ENCODE results near the gene WNT3. TPM values are rescaled to one million over a fixed set of nuclear protein-coding genes. Genes with fewer than 3 reads are reported as not detected.

The WNT3 gene
- total RNA-seq = under 1 TPM in 1 of 2 donors, not detected in 1; 0.13 TPM

DNA sequence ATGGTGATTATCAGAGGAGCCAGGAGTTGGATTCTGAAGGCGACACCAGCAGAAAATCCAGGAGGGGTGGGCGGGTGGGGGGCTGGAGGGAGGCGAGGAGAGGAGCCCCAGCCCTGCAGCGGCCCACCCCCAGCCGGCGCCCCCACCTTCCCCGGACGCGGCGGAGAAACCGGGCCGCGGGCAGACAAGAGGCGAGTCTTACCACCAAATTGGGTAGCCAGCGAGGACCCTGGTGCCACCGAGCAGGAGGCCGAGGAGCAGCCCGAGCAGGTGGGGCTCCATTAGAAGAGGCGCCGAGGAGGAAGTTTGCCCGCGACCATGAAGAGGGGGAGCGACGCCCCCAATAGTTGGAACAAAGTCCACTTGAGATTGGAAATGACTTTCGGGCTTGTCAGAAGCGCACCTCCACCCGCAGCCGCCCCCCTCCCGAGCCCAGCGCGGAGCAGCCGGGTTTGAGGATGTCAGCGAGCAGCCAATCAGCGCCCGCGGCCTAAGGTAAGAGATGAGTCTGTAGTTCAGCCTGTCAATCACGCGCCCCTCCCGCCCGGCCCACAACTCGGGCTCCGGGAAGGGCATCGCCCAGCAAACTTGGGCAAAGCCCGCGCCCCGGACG is at the start of gene WNT3:
WNT3 (minus strand) TSS at position 377 of the 613 bp plus-strand sequence; CDS start at position 282, 95 bp downstream.
- H3K27ac Mint-ChIP-seq = no peak within 1 kb of the TSS
- H3K4me3 Mint-ChIP-seq = peak within 1 kb of the TSS; percentile 58
- H3K36me3 Mint-ChIP-seq (ENCODE audit: low read depth) = no peaks in the 10 kb centered on the region
- no peaks in the 10 kb centered on the region for H3K9me3 Mint-ChIP-seq
- ATAC-seq (replicated peaks) = peak; percentile 75
- H3K27me3 Mint-ChIP-seq = peaks cover 65% of the 10 kb centered on the region
- H3K4me1 Mint-ChIP-seq = peaks cover 5% of the 10 kb centered on the region

DNA sequence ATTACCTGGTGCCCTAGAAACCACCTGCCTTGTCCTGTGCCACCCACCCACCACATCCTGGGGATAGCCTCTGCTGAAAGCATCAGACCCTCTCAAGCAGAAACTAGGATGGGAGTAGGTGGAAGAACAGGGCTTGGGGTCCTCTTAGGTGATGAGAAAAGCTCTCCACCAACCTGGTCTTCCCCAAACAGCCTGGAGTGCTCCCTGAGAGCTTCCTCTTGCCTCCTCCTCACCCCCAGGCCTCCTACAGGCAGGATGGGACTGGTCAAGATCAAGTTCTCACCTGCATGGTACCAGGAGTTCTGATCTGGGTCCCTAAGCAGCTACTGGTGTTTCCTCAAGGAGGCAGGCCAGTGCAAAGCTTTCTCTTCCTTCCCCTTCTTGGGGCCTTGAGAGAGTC is 48.3 kb upstream of the WNT3 start:
- Mint-ChIP-seq H3K4me1 (no peaks in the 10 kb centered on the region), H3K27ac (no peak overlapping the region), H3K4me3 (no peak overlapping the region), H3K9me3 (no peaks in the 10 kb centered on the region), H3K36me3 (ENCODE audit: low read depth) (no peaks in the 10 kb centered on the region), H3K27me3 (peaks cover 22% of the 10 kb centered on the region)
- ATAC-seq (replicated peaks) = no peak

DNA sequence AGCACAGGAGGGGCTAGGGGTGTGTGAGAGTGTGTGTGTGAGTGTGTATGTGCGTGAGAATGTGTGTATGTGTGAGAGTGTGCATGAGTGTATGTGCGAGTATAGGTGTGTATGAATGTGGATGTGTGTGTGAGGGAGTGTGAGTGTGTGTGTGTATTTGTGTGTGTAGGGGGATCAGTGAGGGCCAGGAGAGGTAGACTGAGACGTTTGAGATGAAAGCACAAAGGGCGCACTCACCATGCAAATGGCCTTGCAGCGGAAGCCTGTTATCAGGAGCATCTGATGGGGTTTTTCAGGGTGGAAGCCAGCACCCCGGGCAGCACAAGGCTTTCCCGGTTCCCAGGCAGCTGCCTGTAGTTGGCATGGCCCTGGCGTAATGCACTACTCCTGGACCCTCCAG is 47.8 kb upstream of the WNT3 start:
- no peak overlapping the region for H3K4me3 Mint-ChIP-seq
- H3K4me1 Mint-ChIP-seq = no peaks in the 10 kb centered on the region
- H3K9me3 Mint-ChIP-seq = no peaks in the 10 kb centered on the region
- H3K27ac Mint-ChIP-seq = no peak overlapping the region
- H3K27me3 Mint-ChIP-seq = peaks cover 22% of the 10 kb centered on the region
- H3K36me3 Mint-ChIP-seq (ENCODE audit: low read depth) = no peaks in the 10 kb centered on the region
- no peak for ATAC-seq (replicated peaks)

DNA sequence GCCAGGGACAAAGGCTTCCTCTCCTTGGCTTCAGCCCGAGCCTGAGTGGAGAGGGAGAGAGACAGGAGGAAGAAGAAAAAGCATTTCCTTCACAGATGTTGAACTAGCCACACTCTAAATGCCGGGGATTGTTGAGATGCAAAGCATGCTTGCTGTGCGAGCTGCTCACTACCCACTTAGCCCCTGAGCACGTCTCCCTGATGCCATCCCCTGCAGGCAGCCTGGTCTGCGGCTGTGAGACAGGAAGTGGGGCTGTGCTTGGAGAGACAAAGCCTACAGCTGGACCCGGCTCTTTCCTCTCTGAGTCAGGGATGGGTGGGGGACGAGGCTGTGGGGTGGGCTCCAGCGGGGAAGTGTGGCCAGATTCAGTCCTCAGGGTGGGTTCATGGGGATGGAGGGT is 46.6 kb upstream of the WNT3 start:
- no peaks in the 10 kb centered on the region for H3K36me3 Mint-ChIP-seq (ENCODE audit: low read depth)

DNA sequence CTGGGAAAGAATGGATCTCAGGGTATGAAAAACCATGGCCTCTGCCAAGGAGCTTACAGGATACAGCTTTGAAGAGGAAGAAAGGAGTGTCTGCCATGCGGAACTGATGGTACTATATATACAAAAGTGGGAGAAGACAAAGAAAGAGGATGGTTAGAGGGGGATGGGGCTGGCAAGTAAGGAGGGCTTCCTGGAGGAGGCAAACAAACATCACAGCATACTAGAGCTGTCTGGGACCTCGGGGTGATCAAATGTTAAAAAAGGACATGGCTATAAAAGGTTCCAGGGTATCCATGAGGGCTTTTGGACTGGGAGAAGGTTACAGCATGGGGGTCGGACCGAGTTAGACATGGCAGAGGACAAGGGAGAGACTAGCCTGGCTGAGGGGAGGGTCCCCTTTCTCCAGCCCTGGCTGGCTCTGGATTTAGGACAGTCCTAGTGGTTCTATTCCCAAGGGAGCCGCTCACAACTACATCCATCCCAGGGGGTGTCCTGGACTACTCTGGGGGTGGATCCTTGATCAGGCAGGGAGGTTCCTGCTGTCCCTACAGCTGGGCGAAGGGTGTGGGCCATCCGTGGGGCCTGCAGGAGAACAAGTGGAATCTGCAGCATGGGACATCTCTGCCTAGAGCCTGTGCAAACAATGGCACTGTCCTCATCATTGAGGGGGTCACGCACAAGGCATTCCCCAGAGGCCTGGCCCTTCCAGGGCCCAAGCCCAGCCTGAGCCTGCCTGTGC is 45.1 kb upstream of the WNT3 start:
- H3K27ac Mint-ChIP-seq = no peak overlapping the region
- no peaks in the 10 kb centered on the region for H3K9me3 Mint-ChIP-seq
- peaks cover 26% of the 10 kb centered on the region for H3K27me3 Mint-ChIP-seq
- H3K4me1 Mint-ChIP-seq = no peaks in the 10 kb centered on the region
- ATAC-seq (replicated peaks) = no peak
- H3K36me3 Mint-ChIP-seq (ENCODE audit: low read depth) = no peaks in the 10 kb centered on the region
- no peak overlapping the region for H3K4me3 Mint-ChIP-seq

More for the DNA sequence above, 46.6 kb upstream of the WNT3 start:
- Mint-ChIP-seq H3K9me3 (no peaks in the 10 kb centered on the region), H3K4me1 (no peaks in the 10 kb centered on the region), H3K27ac (no peak overlapping the region), H3K4me3 (no peak overlapping the region), H3K27me3 (peaks cover 22% of the 10 kb centered on the region)
- ATAC-seq (replicated peaks) = no peak

DNA sequence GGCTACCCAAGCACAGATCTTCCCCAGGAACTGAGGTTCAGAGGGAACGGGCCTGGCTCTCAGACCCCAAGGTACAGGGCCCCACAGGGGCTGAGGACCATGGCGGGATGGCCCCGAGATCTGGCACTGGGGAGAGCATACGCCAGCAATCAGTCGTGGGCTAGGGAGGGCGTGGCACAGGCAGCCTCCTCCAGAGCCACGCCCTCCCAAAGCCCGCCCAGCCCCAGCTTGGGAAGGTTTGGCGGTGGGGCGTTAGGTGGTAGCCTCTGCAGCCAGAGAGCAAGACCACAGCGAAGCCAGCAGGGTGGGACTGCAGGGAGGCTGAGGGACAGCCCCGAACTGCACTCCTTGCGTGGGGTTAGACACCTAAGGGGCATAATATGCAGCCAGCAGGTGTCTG is 44.5 kb upstream of the WNT3 start:
- H3K4me3 Mint-ChIP-seq = no peak overlapping the region
- H3K36me3 Mint-ChIP-seq (ENCODE audit: low read depth) = no peaks in the 10 kb centered on the region
- no peaks in the 10 kb centered on the region for H3K9me3 Mint-ChIP-seq
- H3K27ac Mint-ChIP-seq = no peak overlapping the region
- H3K4me1 Mint-ChIP-seq = no peaks in the 10 kb centered on the region
- no peak for ATAC-seq (replicated peaks)
- peaks cover 26% of the 10 kb centered on the region for H3K27me3 Mint-ChIP-seq

DNA sequence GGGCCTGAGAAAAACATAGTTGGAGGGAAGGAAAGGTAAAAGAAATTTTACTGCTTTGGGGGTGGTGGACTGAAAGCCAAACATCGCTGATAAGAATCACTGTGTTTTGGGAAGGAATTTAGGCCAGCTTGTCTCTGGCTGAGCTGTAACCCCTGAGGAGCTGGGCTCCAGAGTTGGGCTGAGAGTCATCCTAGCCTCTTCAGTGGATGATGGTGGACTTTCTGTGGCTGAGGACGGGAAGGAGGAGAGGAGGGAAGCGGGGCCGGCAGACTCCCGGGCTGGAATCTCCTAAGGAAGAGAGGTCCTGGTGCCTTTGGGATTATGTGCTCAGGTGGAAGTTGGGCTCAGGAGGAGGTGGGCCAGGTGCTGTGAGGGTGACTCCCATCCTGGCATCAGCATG is 41.5 kb upstream of the WNT3 start:
- Mint-ChIP-seq H3K27ac (no peak overlapping the region), H3K36me3 (ENCODE audit: low read depth) (no peaks in the 10 kb centered on the region), H3K27me3 (peaks cover 22% of the 10 kb centered on the region), H3K4me3 (no peak overlapping the region), H3K4me1 (no peaks in the 10 kb centered on the region), H3K9me3 (no peaks in the 10 kb centered on the region)
- no peak for ATAC-seq (replicated peaks)

- Mint-ChIP-seq H3K4me1 (no peaks in the 10 kb centered on the region), H3K27ac (no peak overlapping the region), H3K9me3 (no peaks in the 10 kb centered on the region), H3K27me3 (peaks cover 22% of the 10 kb centered on the region), H3K4me3 (no peak overlapping the region), H3K36me3 (ENCODE audit: low read depth) (no peaks in the 10 kb centered on the region)
- ATAC-seq (replicated peaks) = no peak
These were observed 39.1 kb upstream of the WNT3 start for GRCh38 chr17:46857600-46857999.

GRCh38 chr17:46854948-46855347 is 36.5 kb upstream of the WNT3 start:
- Mint-ChIP-seq H3K9me3 (no peaks in the 10 kb centered on the region), H3K27me3 (peaks cover 43% of the 10 kb centered on the region), H3K4me3 (no peak overlapping the region), H3K36me3 (ENCODE audit: low read depth) (no peaks in the 10 kb centered on the region), H3K4me1 (no peaks in the 10 kb centered on the region), H3K27ac (no peak overlapping the region)
- no peak for ATAC-seq (replicated peaks)

DNA sequence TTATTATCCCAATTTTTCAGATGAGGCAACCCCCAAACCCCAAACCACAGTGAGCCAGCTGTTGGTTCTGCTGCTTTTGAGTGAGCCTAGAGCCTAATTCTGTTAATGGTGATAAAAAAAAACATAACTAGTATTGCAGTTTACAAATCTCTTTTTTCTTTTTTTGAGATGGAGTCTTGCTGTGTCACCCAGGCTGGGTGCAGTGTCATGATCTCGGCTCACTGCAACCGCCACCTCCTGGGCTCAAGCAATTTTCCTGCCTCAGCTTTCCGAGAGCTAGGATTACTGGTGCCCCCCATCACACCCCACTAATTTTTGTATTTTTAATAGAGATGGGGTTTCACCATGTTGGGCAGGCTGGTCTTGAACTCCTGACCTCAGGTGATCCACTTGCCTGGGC is 36.0 kb upstream of the WNT3 start:
- no peak overlapping the region for H3K27ac Mint-ChIP-seq
- no peaks in the 10 kb centered on the region for H3K36me3 Mint-ChIP-seq (ENCODE audit: low read depth)
- no peak for ATAC-seq (replicated peaks)
- no peak overlapping the region for H3K4me3 Mint-ChIP-seq
- H3K27me3 Mint-ChIP-seq = peaks cover 46% of the 10 kb centered on the region
- no peaks in the 10 kb centered on the region for H3K9me3 Mint-ChIP-seq
- H3K4me1 Mint-ChIP-seq = no peaks in the 10 kb centered on the region

DNA sequence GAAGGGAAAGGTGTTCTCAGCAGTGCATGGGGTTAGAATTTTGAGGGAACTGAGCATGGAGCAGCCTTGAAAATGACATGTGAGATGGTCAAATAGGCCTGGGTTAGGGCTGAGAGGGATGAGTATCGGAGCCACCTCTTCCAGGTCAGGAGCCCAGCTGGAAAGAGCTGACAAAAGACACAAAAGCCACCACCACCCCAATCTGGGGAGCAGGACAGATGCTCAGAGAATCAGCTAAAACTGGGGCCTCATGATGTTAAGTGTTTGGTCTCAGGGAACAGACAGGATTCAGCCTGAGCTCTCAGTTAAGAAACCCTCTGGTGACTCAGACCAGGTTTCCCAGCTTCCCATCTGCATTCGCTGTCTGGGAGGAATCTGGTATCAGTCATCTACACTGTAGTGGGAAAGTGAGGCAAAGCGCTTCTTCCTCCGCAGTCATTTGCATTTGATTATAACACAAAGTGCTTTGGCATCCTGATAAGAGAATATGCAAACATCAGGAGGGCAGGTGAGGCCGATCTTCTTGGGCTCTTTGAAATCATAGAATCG is 35.5 kb upstream of the WNT3 start:
- no peaks in the 10 kb centered on the region for H3K36me3 Mint-ChIP-seq (ENCODE audit: low read depth)
- peaks cover 45% of the 10 kb centered on the region for H3K27me3 Mint-ChIP-seq
- no peak for ATAC-seq (replicated peaks)
- H3K27ac Mint-ChIP-seq = no peak overlapping the region
- no peaks in the 10 kb centered on the region for H3K9me3 Mint-ChIP-seq
- H3K4me1 Mint-ChIP-seq = no peaks in the 10 kb centered on the region
- no peak overlapping the region for H3K4me3 Mint-ChIP-seq

GRCh38 chr17:46851029-46851741 is 32.7 kb upstream of the WNT3 start, which contains the start of gene WNT9B:
WNT9B (plus strand) TSS chr17:46851583; CDS start chr17:46851639, 56 bp downstream.
- Mint-ChIP-seq H3K27me3 (peaks cover 59% of the 10 kb centered on the region), H3K4me3 (peak within 1 kb of the TSS; percentile 52), H3K4me1 (no peaks in the 10 kb centered on the region), H3K27ac (no peak within 1 kb of the TSS), H3K36me3 (ENCODE audit: low read depth) (no peaks in the 10 kb centered on the region), H3K9me3 (no peaks in the 10 kb centered on the region)
- ATAC-seq (replicated peaks) = no peak

GRCh38 chr17:46850688-46851028 is 32.2 kb upstream of the WNT3 start:
- Mint-ChIP-seq H3K4me3 (peak overlapping the region; percentile 36), H3K36me3 (ENCODE audit: low read depth) (no peaks in the 10 kb centered on the region), H3K4me1 (no peaks in the 10 kb centered on the region), H3K27ac (no peak overlapping the region), H3K27me3 (peaks cover 59% of the 10 kb centered on the region), H3K9me3 (no peaks in the 10 kb centered on the region)
- no peak for ATAC-seq (replicated peaks)

- H3K27me3 Mint-ChIP-seq = peaks cover 56% of the 10 kb centered on the region
- no peaks in the 10 kb centered on the region for H3K9me3 Mint-ChIP-seq
- no peak for ATAC-seq (replicated peaks)
- H3K4me3 Mint-ChIP-seq = no peak overlapping the region
- no peak overlapping the region for H3K27ac Mint-ChIP-seq
- no peaks in the 10 kb centered on the region for H3K36me3 Mint-ChIP-seq (ENCODE audit: low read depth)
- no peaks in the 10 kb centered on the region for H3K4me1 Mint-ChIP-seq
These were observed 30.0 kb upstream of the WNT3 start for GRCh38 chr17:46848534-46848933.

Measured in activated T-helper 17 cell treated with anti-CD3 and anti-CD28 coated beads, Interleukin-2, amount 50 U/mL, for 72 hours (primary cell).